Measurements from ENCODE around the gene MAD1L1.

MAD1L1 gene

GRCh38 chr7:2172311-2173188, 60.2 kb downstream of the MAD1L1 start:
- Histone ChIP-seq H3K27me3 (replicated peaks in 2 of 5; ENCODE audit: control insufficient read depth in 4 of 5, insufficient read depth in 5 of 5, low read length in 4 of 5) (no peaks in the 10 kb centered on the region), H3K4me1 (ENCODE audit: control extremely low read depth in 1 of 4, control insufficient read depth in 4 of 4, insufficient read depth in 4 of 4, low read length in 3 of 4) (peaks cover 0 to 14% (median 4%) of the 10 kb centered on the region in 4 experiments), H3K9me3 (ENCODE audit: control extremely low read depth in 1 of 5, control insufficient read depth in 4 of 5, insufficient read depth in 2 of 5, low read depth in 1 of 5, low read length in 4 of 5) (no peaks in the 10 kb centered on the region), H3K27ac (ENCODE audit: insufficient read depth in 1 of 2, low read depth in 1 of 2, low read length in 2 of 2, poor library complexity in 1 of 2, severe bottlenecking in 2 of 2) (no peak overlapping the region), H3K4me3 (ENCODE audit: control insufficient read depth in 1 of 7, extremely low read depth in 1 of 7, insufficient read depth in 4 of 7, low read depth in 2 of 7, low read length in 6 of 7) (no peak overlapping the region), H3K36me3 (ENCODE audit: control insufficient read depth in 4 of 4, insufficient read depth in 4 of 4, low read length in 3 of 4) (peaks cover 2 to 46% (median 16%) of the 10 kb centered on the region in 4 experiments)
- POLR2A ChIA-PET = no interaction called here
- CTCF ChIA-PET = interaction anchor here (0.9 to 1.3 kb wide), 2 partner anchors 7 to 40 kb away, joined by 3 read pairs; no protein-coding TSS in a partner anchor
- WGBS (ENCODE audit: insufficient coverage) = 96% methylated on average over 33 of the region's 39 CpGs
- DNase-seq = no peak

DNA sequence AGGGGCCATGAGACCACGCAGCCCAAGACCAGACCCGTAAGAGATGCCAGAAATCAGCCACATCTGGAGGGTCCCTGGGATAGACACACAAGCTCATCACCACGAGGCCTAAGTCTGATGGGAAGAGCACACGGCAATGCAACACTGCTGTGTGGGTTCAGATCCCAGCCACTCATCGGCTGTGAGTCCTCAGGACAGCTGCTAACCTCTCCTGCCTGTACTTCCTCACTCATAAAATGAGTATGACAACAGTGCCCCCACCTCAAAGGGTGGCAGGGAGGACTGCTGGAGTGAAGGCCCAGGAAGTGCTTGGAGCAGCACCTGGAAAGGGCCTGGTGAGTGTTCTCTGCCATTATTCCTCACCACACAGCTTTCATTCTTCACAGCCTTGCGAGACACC, 60.9 kb downstream of the MAD1L1 start:
- 94% methylated on average over 6 of the region's 6 CpGs for WGBS (ENCODE audit: insufficient coverage)
- no peak for DNase-seq
- peaks cover 2 to 46% (median 16%) of the 10 kb centered on the region in 4 experiments for H3K36me3 ChIP-seq (ENCODE audit: control insufficient read depth in 4 of 4, insufficient read depth in 4 of 4, low read length in 3 of 4)
- H3K9me3 ChIP-seq (ENCODE audit: control extremely low read depth in 1 of 5, control insufficient read depth in 4 of 5, insufficient read depth in 2 of 5, low read depth in 1 of 5, low read length in 4 of 5) = no peaks in the 10 kb centered on the region
- no peaks in the 10 kb centered on the region for H3K27me3 ChIP-seq (replicated peaks in 2 of 5; ENCODE audit: control insufficient read depth in 4 of 5, insufficient read depth in 5 of 5, low read length in 4 of 5)
- H3K4me1 ChIP-seq (ENCODE audit: control extremely low read depth in 1 of 4, control insufficient read depth in 4 of 4, insufficient read depth in 4 of 4, low read length in 3 of 4) = peaks cover 0 to 14% (median 4%) of the 10 kb centered on the region in 4 experiments
- CTCF ChIA-PET = interaction anchor here (0.9 to 1.3 kb wide), 2 partner anchors 8 to 41 kb away, joined by 3 read pairs; no protein-coding TSS in a partner anchor
- H3K27ac ChIP-seq (ENCODE audit: insufficient read depth in 1 of 2, low read depth in 1 of 2, low read length in 2 of 2, poor library complexity in 1 of 2, severe bottlenecking in 2 of 2) = no peak overlapping the region
- no peak overlapping the region for H3K4me3 ChIP-seq (ENCODE audit: control insufficient read depth in 1 of 7, extremely low read depth in 1 of 7, insufficient read depth in 4 of 7, low read depth in 2 of 7, low read length in 6 of 7)
- POLR2A ChIA-PET = no interaction called here

- DNase-seq = no peak
- POLR2A ChIA-PET = no interaction called here
- Histone ChIP-seq H3K27me3 (replicated peaks in 2 of 5; ENCODE audit: control insufficient read depth in 4 of 5, insufficient read depth in 5 of 5, low read length in 4 of 5) (no peaks in the 10 kb centered on the region), H3K4me3 (ENCODE audit: control insufficient read depth in 1 of 7, extremely low read depth in 1 of 7, insufficient read depth in 4 of 7, low read depth in 2 of 7, low read length in 6 of 7) (no peak overlapping the region), H3K9me3 (ENCODE audit: control extremely low read depth in 1 of 5, control insufficient read depth in 4 of 5, insufficient read depth in 2 of 5, low read depth in 1 of 5, low read length in 4 of 5) (no peaks in the 10 kb centered on the region), H3K36me3 (ENCODE audit: control insufficient read depth in 4 of 4, insufficient read depth in 4 of 4, low read length in 3 of 4) (peaks cover 2 to 49% (median 17%) of the 10 kb centered on the region in 4 experiments), H3K4me1 (ENCODE audit: control extremely low read depth in 1 of 4, control insufficient read depth in 4 of 4, insufficient read depth in 4 of 4, low read length in 3 of 4) (peaks cover 0 to 14% (median 6%) of the 10 kb centered on the region in 4 experiments), H3K27ac (ENCODE audit: insufficient read depth in 1 of 2, low read depth in 1 of 2, low read length in 2 of 2, poor library complexity in 1 of 2, severe bottlenecking in 2 of 2) (no peak overlapping the region)
- 97% methylated on average over 24 of the region's 26 CpGs for WGBS (ENCODE audit: insufficient coverage)
- CTCF ChIA-PET = interaction anchor here (1.3 to 1.4 kb wide), 2 partner anchors 25 to 42 kb away, joined by 3 read pairs; no protein-coding TSS in a partner anchor
Observed at GRCh38 chr7:2170576-2171521, 61.9 kb downstream of the MAD1L1 start.

DNA sequence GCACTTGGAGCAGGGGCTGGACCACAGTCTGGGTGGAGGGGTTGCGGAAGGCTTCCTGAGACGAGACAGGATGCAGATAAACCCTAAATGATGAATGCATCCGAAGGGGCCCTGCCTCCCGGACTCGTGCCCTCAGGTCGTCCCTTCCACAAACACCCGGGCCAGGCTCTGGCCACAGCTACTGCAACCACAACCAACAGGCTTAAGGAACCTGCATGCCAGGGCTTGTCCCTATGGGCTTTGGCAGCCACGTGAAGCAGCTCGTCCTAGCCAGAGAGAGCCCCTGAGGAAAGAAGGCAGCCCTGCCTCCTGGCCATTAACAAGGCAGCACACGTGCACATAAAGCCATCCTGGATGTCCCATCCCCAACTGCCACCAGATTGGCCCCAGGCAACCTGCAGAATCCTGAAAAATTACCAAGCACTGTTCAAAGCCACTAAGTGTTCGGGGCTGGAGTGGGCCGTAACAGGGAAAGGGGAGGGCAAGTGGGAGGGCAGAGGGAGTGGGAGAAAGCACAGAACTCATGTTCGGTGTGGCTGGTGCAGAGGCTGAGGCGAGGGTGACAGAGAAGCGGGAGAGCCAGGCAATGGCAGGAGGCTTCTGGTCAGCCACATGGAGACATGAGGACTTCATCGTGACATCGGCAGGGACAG, 62.7 kb downstream of the MAD1L1 start:
- no peak for DNase-seq
- no peaks in the 10 kb centered on the region for H3K27me3 ChIP-seq (replicated peaks in 2 of 5; ENCODE audit: control insufficient read depth in 4 of 5, insufficient read depth in 5 of 5, low read length in 4 of 5)
- H3K27ac ChIP-seq (ENCODE audit: insufficient read depth in 1 of 2, low read depth in 1 of 2, low read length in 2 of 2, poor library complexity in 1 of 2, severe bottlenecking in 2 of 2) = no peak overlapping the region
- ChIA-PET POLR2A (no interaction called here), CTCF (interaction anchor here (1.4 kb wide), 1 partner anchor 26 kb away, joined by 3 read pairs; no protein-coding TSS in a partner anchor)
- WGBS (ENCODE audit: insufficient coverage) = 95% methylated on average over 14 of the region's 17 CpGs
- no peaks in the 10 kb centered on the region for H3K9me3 ChIP-seq (ENCODE audit: control extremely low read depth in 1 of 5, control insufficient read depth in 4 of 5, insufficient read depth in 2 of 5, low read depth in 1 of 5, low read length in 4 of 5)
- no peak overlapping the region for H3K4me3 ChIP-seq (ENCODE audit: control insufficient read depth in 1 of 7, extremely low read depth in 1 of 7, insufficient read depth in 4 of 7, low read depth in 2 of 7, low read length in 6 of 7)
- peaks cover 0 to 14% (median 8%) of the 10 kb centered on the region in 4 experiments for H3K4me1 ChIP-seq (ENCODE audit: control extremely low read depth in 1 of 4, control insufficient read depth in 4 of 4, insufficient read depth in 4 of 4, low read length in 3 of 4)
- H3K36me3 ChIP-seq (ENCODE audit: control insufficient read depth in 4 of 4, insufficient read depth in 4 of 4, low read length in 3 of 4) = peaks cover 2 to 51% (median 17%) of the 10 kb centered on the region in 4 experiments

GRCh38 chr7:2168615-2169311, 64.0 kb downstream of the MAD1L1 start:
- Histone ChIP-seq H3K36me3 (ENCODE audit: control insufficient read depth in 4 of 4, insufficient read depth in 4 of 4, low read length in 3 of 4) (peaks cover 0 to 48% (median 15%) of the 10 kb centered on the region in 4 experiments), H3K4me1 (ENCODE audit: control extremely low read depth in 1 of 4, control insufficient read depth in 4 of 4, insufficient read depth in 4 of 4, low read length in 3 of 4) (peaks cover 0 to 12% (median 8%) of the 10 kb centered on the region in 4 experiments), H3K4me3 (ENCODE audit: control insufficient read depth in 1 of 7, extremely low read depth in 1 of 7, insufficient read depth in 4 of 7, low read depth in 2 of 7, low read length in 6 of 7) (no peak overlapping the region), H3K9me3 (ENCODE audit: control extremely low read depth in 1 of 5, control insufficient read depth in 4 of 5, insufficient read depth in 2 of 5, low read depth in 1 of 5, low read length in 4 of 5) (no peaks in the 10 kb centered on the region), H3K27ac (ENCODE audit: insufficient read depth in 1 of 2, low read depth in 1 of 2, low read length in 2 of 2, poor library complexity in 1 of 2, severe bottlenecking in 2 of 2) (no peak overlapping the region), H3K27me3 (replicated peaks in 2 of 5; ENCODE audit: control insufficient read depth in 4 of 5, insufficient read depth in 5 of 5, low read length in 4 of 5) (no peaks in the 10 kb centered on the region)
- POLR2A ChIA-PET = no interaction called here
- no peak for DNase-seq
- CTCF ChIA-PET = no interaction called here
- 98% methylated on average over 31 of the region's 37 CpGs for WGBS (ENCODE audit: insufficient coverage)

GRCh38 chr7:2166625-2167280, 66.0 kb downstream of the MAD1L1 start:
- WGBS (ENCODE audit: insufficient coverage) = 91% methylated on average over 24 of the region's 25 CpGs
- ChIA-PET CTCF (interaction anchor here (0.8 to 1.7 kb wide), 2 partner anchors 9 to 15 kb away, joined by 5 to 6 read pairs; no protein-coding TSS in a partner anchor), POLR2A (no interaction called here)
- H3K4me1 ChIP-seq (ENCODE audit: control extremely low read depth in 1 of 4, control insufficient read depth in 4 of 4, insufficient read depth in 4 of 4, low read length in 3 of 4) = peaks cover 0 to 8% (median 0%) of the 10 kb centered on the region in 4 experiments
- H3K27me3 ChIP-seq (replicated peaks in 2 of 5; ENCODE audit: control insufficient read depth in 4 of 5, insufficient read depth in 5 of 5, low read length in 4 of 5) = no peaks in the 10 kb centered on the region
- peaks cover 0 to 43% (median 14%) of the 10 kb centered on the region in 4 experiments for H3K36me3 ChIP-seq (ENCODE audit: control insufficient read depth in 4 of 4, insufficient read depth in 4 of 4, low read length in 3 of 4)
- no peaks in the 10 kb centered on the region for H3K9me3 ChIP-seq (ENCODE audit: control extremely low read depth in 1 of 5, control insufficient read depth in 4 of 5, insufficient read depth in 2 of 5, low read depth in 1 of 5, low read length in 4 of 5)
- H3K4me3 ChIP-seq (ENCODE audit: control insufficient read depth in 1 of 7, extremely low read depth in 1 of 7, insufficient read depth in 4 of 7, low read depth in 2 of 7, low read length in 6 of 7) = no peak overlapping the region
- no peak overlapping the region for H3K27ac ChIP-seq (ENCODE audit: insufficient read depth in 1 of 2, low read depth in 1 of 2, low read length in 2 of 2, poor library complexity in 1 of 2, severe bottlenecking in 2 of 2)
- DNase-seq = no peak

Data from common myeloid progenitor, CD34-positive (primary cell).